ENCODE results near the gene CD247.

CD247 gene

GRCh38 chr1:167542109-167543032 is 24.0 kb upstream of the CD247 start:
- no peak for DNase-seq

GRCh38 chr1:167541610-167542009 is 23.3 kb upstream of the CD247 start:
- DNase-seq, result no peak

- no peak for DNase-seq
Measured at GRCh38 chr1:167541003-167541402, 22.7 kb upstream of the CD247 start.

- DNase-seq, result no peak
Measured at GRCh38 chr1:167538657-167539056, 20.3 kb upstream of the CD247 start.

GRCh38 chr1:167533851-167534300 is 15.5 kb upstream of the CD247 start:
- peak; percentile 84 for DNase-seq

GRCh38 chr1:167532964-167533824 is 14.9 kb upstream of the CD247 start:
- DNase-seq, result no peak

- DNase-seq, result no peak
Measured at GRCh38 chr1:167532375-167532774, 14.0 kb upstream of the CD247 start.

- DNase-seq, result no peak
Measured at GRCh38 chr1:167529829-167530474, 11.6 kb upstream of the CD247 start.

- DNase-seq, result no peak
Measured at GRCh38 chr1:167528057-167528728, 9.9 kb upstream of the CD247 start.

GRCh38 chr1:167526667-167527383 is 8.5 kb upstream of the CD247 start:
- DNase-seq, result no peak

- DNase-seq, result no peak
Measured at GRCh38 chr1:167524651-167525050, 6.3 kb upstream of the CD247 start.

- no peak for DNase-seq
Measured at GRCh38 chr1:167522246-167522645, 3.9 kb upstream of the CD247 start.

GRCh38 chr1:167520711-167521206 is 2.4 kb upstream of the CD247 start:
- no peak for DNase-seq

- peak; percentile 93 for DNase-seq
Measured at GRCh38 chr1:167517535-167518330, 596 bp downstream of the CD247 start.

- DNase-seq, result peak; percentile 70
Measured at GRCh38 chr1:167516404-167517388, 1.6 kb downstream of the CD247 start.

GRCh38 chr1:167515893-167516321 is 2.4 kb downstream of the CD247 start:
- DNase-seq, result no peak

GRCh38 chr1:167515461-167515860 is 2.9 kb downstream of the CD247 start:
- no peak for DNase-seq

- DNase-seq, result no peak
Measured at GRCh38 chr1:167514288-167514687, 4.0 kb downstream of the CD247 start.

- DNase-seq, result no peak
Measured at GRCh38 chr1:167512046-167512654, 6.2 kb downstream of the CD247 start.

Data from activated CD8-positive, alpha-beta memory T cell treated with anti-CD3 and anti-CD28 coated beads, Interleukin-2, amount 50 U/mL, for 48 hours (primary cell).